Measurements from ENCODE around the gene LIMK1.
"Not testable (repeated sequence)": the region's sequence is repeated elsewhere in the genome, so short reads cannot be mapped to it uniquely, and the experiment has no call there.

The LIMK1 gene

GRCh38 chr7:74126220-74126880 is 42.7 kb downstream of the LIMK1 start:
- DNase-seq = peak; percentile 17 to 20 (median 19)

DNA sequence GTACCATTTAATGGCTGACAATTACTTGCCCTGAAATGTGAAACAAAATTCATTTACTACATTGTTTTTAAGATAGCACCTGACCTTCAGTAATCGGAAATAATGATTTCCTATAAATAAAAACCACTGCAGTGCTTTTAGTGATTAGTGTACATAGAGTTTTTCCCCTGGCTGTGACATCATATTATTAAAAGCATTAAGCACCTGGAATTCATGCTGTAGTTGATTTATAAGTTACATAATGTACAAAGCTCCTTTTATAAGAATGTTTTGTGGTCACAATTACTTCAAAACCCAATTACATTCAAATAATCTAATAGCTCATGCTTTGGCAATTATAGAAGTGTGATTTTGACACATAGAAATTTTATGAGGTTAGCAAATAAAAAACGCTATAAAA is 46.3 kb downstream of the LIMK1 start:
- no peak for DNase-seq

GRCh38 chr7:74130518-74130917 is 46.9 kb downstream of the LIMK1 start:
- no peak for DNase-seq

- peak; percentile 93 to 99 (median 95) for DNase-seq
Observed at GRCh38 chr7:74134117-74134620, 50.6 kb downstream of the LIMK1 start.

- DNase-seq = no peak
Observed at GRCh38 chr7:74138334-74138867, 54.8 kb downstream of the LIMK1 start.

GRCh38 chr7:74138945-74139843 is 55.6 kb downstream of the LIMK1 start:
- no peak for DNase-seq

DNA sequence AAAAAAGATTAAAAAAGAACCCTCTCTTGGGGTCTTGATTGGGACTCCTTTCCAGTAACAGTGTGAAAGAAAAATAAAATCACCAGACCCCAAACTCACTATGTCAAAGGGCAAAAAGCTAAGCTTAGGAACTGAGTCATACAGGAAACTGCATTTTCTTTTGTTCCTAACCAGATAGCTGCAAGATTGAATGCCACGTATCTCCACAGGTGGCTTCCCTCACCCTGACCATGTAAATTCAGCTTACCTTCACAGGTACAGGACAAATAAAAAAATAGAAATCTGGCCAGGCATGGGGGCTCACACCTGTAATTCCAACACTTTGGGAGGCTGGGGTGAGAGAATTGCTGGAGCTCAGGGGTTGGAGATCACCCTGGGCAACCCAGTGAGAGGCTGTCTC is 58.1 kb downstream of the LIMK1 start:
- no peak for DNase-seq

DNA sequence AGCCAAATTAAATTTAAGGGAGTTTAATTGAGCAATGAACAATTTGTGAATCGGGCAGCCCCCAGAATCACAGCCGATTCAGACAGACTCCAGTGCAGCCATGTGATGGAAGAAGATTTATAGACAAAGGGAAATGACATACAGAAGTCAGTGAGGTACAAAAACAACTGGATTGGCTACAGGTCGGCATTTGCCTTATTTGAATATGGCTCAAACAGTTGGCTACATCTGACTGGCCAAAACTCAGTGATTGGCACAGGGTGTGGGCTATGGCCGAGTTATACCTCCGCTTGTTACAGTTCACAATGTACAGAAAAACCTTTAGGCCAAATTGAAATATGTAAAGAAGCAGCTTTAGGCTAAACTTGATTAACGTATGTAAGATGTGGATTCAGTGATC is 59.8 kb downstream of the LIMK1 start:
- DNase-seq = no peak

DNA sequence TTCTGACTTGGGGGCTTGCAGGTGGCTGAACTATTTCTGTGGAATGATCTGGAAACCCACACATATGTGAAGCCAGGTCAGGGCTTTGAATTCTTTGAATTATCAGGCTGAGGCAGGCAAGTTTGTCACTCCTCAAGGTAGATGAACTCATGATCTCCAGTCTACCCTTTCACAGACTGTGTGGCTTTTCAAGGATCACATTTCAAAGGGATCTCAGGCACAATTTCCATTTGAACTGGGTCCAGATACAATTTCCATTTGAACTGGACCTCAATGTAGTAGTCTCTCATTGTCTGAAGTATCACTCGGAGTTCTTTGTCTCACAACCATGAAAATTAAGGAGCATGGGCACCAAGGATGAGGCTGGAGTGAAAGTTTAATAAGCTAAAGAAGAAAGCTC is 64.9 kb downstream of the LIMK1 start:
- no peak for DNase-seq

DNA sequence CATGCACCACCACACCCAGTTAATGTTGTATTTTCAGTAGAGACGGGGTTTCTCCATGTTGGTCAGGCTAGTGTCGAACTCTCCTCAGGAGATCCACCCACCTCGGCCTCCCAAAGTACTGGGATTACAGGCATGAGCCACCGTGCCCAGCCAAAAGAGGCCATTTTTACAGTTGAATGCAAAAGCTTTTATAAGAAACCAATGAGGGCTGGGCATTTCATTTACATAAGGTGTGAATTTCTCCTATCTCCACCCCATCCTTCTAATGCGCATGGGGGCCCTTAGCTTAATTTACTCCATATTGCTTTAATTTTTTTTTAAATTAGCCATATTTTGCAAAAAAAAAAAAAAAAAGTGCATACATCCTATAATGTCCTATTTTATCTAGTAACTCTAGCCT is 65.5 kb downstream of the LIMK1 start:
- no peak for DNase-seq

- DNase-seq = no peak
Observed at GRCh38 chr7:74149603-74150002, 66.0 kb downstream of the LIMK1 start.

DNA sequence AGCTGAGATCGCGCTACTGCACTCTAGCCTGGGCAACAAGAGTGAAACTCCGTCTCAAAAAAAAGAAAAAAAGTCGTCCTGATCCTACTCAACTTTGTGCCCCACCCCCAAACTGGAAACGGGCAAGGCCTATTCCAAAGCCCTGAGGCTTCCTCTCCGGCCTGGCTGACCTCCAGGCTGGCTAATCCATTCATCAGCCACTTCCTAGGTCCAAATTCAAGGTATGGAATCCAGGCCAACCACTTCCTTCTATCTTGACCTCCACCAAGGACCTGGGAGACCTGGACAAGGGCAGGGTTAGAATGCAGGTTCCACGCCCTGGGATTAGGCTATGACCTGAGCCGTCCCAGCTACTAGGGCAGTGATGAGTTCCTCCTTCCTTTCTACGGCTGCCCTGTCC is 70.1 kb downstream of the LIMK1 start:
- DNase-seq = no peak

DNA sequence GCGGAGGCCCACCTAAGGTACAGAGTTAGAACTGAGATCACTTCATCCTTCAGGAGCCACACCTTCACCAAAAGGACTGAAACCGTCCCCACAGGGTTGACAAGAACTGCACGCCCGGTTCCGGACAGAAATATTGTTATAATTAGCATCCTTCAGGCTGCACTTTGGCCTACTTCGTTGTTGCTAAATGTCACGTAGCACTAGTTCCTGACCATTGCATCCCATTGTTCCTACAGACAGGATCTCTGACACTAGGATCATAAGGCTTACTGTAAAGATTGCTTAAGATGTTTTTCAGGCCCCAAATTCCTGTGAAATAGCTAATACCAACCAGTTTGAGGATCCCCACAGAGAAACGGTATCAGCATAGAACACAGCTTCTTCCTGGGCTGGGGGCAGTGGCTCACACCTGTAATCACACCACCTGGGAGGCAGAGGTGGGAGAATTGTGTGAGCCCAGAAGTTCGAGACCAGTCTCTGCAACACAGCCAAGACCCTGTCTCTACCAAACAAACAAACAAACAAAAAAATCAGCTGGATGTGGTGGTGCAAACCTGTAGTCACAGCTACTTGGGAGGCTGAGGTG is 72.3 kb downstream of the LIMK1 start:
- DNase-seq = no peak

GRCh38 chr7:74157605-74158004 is 74.0 kb downstream of the LIMK1 start:
- DNase-seq = no peak

DNA sequence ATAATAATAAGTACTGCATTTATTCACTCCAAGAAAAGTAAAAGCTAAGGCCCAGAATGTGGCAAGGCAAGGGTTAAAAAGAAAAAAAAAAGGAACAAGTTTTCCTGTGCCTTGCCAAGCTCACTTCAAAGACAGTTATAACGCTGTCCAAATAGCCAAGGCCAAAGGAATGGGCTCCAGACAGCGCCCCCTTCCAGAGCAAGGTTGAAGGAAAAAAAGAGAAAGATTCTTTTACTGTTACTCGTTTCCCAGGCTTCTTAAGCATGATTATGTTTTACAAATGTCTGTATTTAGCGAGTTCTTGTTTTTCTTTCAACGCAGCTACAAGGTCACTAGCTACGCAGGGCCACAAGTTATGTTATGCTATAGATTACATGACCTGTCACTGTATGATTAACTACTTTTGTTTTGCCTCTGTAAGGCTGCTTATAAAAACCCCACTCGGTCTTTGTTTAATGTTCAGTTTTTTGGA is 81.4 kb downstream of the LIMK1 start:
- DNase-seq = peak in 1 of 3 donors; percentile 36

DNA sequence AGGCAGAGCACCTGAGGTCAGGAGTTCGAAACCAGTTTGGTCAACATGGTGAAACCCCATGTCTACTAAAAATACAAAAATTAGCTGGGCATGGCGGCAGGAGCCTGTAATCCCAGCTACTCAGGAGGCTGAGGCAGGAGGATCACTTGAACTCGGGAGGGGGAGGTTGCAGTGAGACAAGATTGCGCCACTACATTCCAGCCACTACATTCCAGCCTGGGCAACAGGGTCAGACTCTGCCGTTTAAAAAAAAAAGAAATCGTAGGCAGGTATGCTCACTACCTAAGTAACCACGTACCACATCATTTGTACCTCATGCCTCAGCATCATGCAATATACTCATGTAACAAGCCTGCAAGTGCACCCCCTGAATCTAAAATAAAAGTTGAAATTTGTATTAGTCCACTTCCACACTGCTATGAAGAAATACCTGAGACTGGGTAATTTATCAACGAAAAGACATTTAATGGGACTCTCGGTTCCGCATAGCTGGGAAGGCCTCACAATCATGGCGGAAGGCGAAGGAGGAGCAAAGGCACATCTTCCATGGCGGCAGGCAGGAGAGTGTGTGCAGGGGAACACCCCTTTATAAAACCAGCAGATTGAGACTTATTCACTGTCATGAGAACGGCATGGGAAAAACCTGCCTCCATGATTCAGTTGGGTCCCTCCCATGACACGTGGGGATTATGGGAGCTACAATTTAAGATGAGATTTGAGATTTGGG is 82.4 kb downstream of the LIMK1 start:
- no peak for DNase-seq

- DNase-seq = not testable (repeated sequence)
Observed at GRCh38 chr7:74167324-74167723, 83.7 kb downstream of the LIMK1 start.
